Adrenal gland (tissue), 12 donors: Measurements from ENCODE around the gene AGBL4. TPM values are rescaled to one million over a fixed set of nuclear protein-coding genes. Genes with fewer than 3 reads are reported as not detected.
"Not testable (repeated sequence)": the region's sequence is repeated elsewhere in the genome, so short reads cannot be mapped to it uniquely, and the experiment has no call there.

Experiments
- DNase-seq, 7 donors: peaks; one replicate each; pipeline ENCODE4 v3.0.0-alpha.2; 2019 to 2020
- H3K27ac ChIP-seq, 5 donors: fragments of 200-600 bp; sonication (generic) in 4 of 5; 1 replicate in 3 of 5; 2 replicates in 2 of 5; pipeline versions ENCODE4 v1.5.1 to v1.8.0; 2016 to 2020; ENCODE audit warnings: mild to moderate bottlenecking in 1 of 5
- H3K27me3 ChIP-seq: fragments of 200-600 bp; 2 replicates; pipeline ENCODE4 v1.8.0; 2021
- H3K36me3 ChIP-seq, 2 donors: fragments of 200-600 bp; replicated peaks in 1 of 2; 1 replicate in 1 of 2; 2 replicates in 1 of 2; pipeline versions ENCODE4 v1.5.1 to v1.8.0; 2018 to 2022
- H3K4me1 ChIP-seq, 2 donors: fragments of 200-600 bp; replicated peaks in 1 of 2; 1 replicate in 1 of 2; 2 replicates in 1 of 2; pipeline versions ENCODE4 v1.5.1 to v1.8.0; 2018 to 2021
- H3K4me3 ChIP-seq, 4 donors: fragments of 200-600 bp; sonication (generic) in 3 of 4; one replicate each; pipeline ENCODE4 v1.5.1; 2016 to 2018
- H3K9me3 ChIP-seq, 3 donors: fragments of 200-600 bp; sonication (generic) in 1 of 3; replicated peaks in 1 of 3; 1 replicate in 2 of 3; 2 replicates in 1 of 3; pipeline versions ENCODE4 v1.5.1 to v1.8.0; 2016 to 2021
- CTCF ChIP-seq, 6 experiments: fragments of 450-650 bp in 4 of 6; fragments of 200-600 bp in 2 of 6; sonication (generic) in 1 of 6; IDR thresholded peaks; 1 replicate in 5 of 6; 2 replicates in 1 of 6; pipeline versions ENCODE4 v1.5.1 to v1.8.0; 2016 to 2021; ENCODE audit warnings: antibody characterized with exemption in 6 of 6, mild to moderate bottlenecking in 2 of 6, moderate library complexity in 1 of 6
- POLR2A ChIP-seq, 2 donors: fragments of 450-650 bp; IDR thresholded peaks; one replicate each; pipeline ENCODE4 v1.6.1; 2017; ENCODE audit warnings: antibody characterized with exemption in 2 of 2, mild to moderate bottlenecking in 2 of 2, moderate library complexity in 1 of 2
- WGBS, 4 donors: extraction: QIAGEN DNeasy Blood & Tissue Kit in 2 of 4; methylation state at CpG; one replicate each; pipeline versions ENCODE4 v1.1.5 to v1.1.7; 2013 to 2017; 5-methylcytosine and 5-hydroxymethylcytosine counted together
- intact Hi-C, 2 donors: fragments of 100-400 bp; cut with DNase I; formaldehyde crosslinking; loops; one replicate each; pipeline versions ENCODE4 v1.14.1 to v1.15.0; 2022 to 2023
- polyA plus RNA-seq, 3 donors: library from polyadenylated mRNA; stranded (reverse); fragments of 200-250 nt in 2 of 3; fragments of 350-450 nt in 1 of 3; fragmentation: Illumina TruSeq in 1 of 3; extraction: RNeasy Lipid Tissue Mini Kit (QIAGEN cat#74804) in 1 of 3; gene quantifications; one replicate each; pipeline ENCODE4 v1.2.3, GENCODE V29; 2013 to 2014
- total RNA-seq, 9 donors: library from RNA; depleted of rRNA in 4 of 9; stranded (reverse); fragments of >200 nt in 4 of 9; fragments of 120-200 nt in 1 of 9; fragmentation: NEBNext Ultra II Directional in 1 of 9; extraction: Animal tissue kit (Norgen Biotek cat#: 25700) in 1 of 9; gene quantifications; one replicate each; pipeline versions ENCODE4 v1.1.0 to v1.2.4, GENCODE V29; 2013 to 2023
- donor health status: healthy with polysubstance abuse.
- donor health status: Bipolar disorder and iron deficiency.
- donor health status: DM: yes; HTN: yes; CAD: no.
- donor health status: DM: no; HTN: no; CAD: no.
- donor health status: DM: no; HTN: no; CAD: no.
- donor health status: DM: yes; HTN: yes; CAD: no.

AGBL4 gene
- total and polyA plus RNA-seq, 12 donors, result 0.10 to 1.9 (median 0.80) TPM; not detected in 2

- no peak for DNase-seq
- intact Hi-C loops, result no loop called here
Measured at GRCh38 chr1:49854741-49855140, 169.0 kb downstream of the AGBL4 start.

DNA sequence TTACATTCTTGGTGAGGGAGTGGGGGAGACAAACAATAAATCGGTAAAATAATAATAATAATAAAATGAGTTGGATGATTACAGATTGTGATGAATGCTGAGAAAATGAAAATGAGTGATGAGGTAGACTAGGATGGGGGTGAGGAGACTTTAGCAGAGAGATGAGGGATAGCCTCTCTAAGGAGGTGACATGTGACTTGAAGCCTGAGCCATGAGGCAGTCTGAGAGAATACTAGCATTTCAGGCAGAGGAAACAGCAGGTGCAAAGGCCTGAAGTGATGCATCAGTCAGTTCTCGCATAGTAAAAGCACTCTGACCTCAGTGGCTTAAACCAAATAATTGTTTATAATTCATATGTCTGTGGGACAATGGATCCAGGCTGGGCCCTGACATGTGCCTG, 181.2 kb downstream of the AGBL4 start:
- H3K4me1 ChIP-seq, result no peaks in the 10 kb centered on the region
- TF ChIP-seq CTCF (IDR thresholded peaks at IDR 0.05) (no peak), POLR2A (IDR thresholded peaks at IDR 0.05) (no peak)
- no peaks in the 10 kb centered on the region for H3K36me3 ChIP-seq
- no peaks in the 10 kb centered on the region for H3K9me3 ChIP-seq
- H3K27me3 ChIP-seq, result no peaks in the 10 kb centered on the region
- intact Hi-C loops, result no loop called here
- DNase-seq, result no peak
- H3K4me3 ChIP-seq, result no peak overlapping the region
- 77 to 82% (median 78%) methylated on average over 2 of the region's 2 CpGs for WGBS, 4 donors
- no peak overlapping the region for H3K27ac ChIP-seq

More at GRCh38 chr1:49854741-49855140, 169.0 kb downstream of the AGBL4 start:
- Histone ChIP-seq H3K4me3 (no peak overlapping the region), H3K4me1 (no peaks in the 10 kb centered on the region), H3K36me3 (no peaks in the 10 kb centered on the region), H3K27me3 (no peaks in the 10 kb centered on the region), H3K27ac (no peak overlapping the region), H3K9me3 (no peaks in the 10 kb centered on the region)
- TF ChIP-seq POLR2A (IDR thresholded peaks at IDR 0.05) (no peak), CTCF (IDR thresholded peaks at IDR 0.05) (no peak)

GRCh38 chr1:49841767-49842166, 182.0 kb downstream of the AGBL4 start:
- 82 to 92% (median 87%) methylated on average over 13 of the region's 13 CpGs for WGBS, 4 donors
- TF ChIP-seq POLR2A (IDR thresholded peaks at IDR 0.05), result no peak
- intact Hi-C loops, result no loop called here
- Histone ChIP-seq H3K4me3 (no peak overlapping the region), H3K36me3 (no peaks in the 10 kb centered on the region), H3K27ac (no peak overlapping the region), H3K4me1 (no peaks in the 10 kb centered on the region), H3K9me3 (no peaks in the 10 kb centered on the region), H3K27me3 (no peaks in the 10 kb centered on the region)
- no peak for DNase-seq

GRCh38 chr1:49824261-49824660, 199.5 kb downstream of the AGBL4 start:
- Histone ChIP-seq H3K4me3 (no peak overlapping the region), H3K27me3 (no peaks in the 10 kb centered on the region), H3K9me3 (no peaks in the 10 kb centered on the region), H3K4me1 (no peaks in the 10 kb centered on the region), H3K27ac (no peak overlapping the region), H3K36me3 (no peaks in the 10 kb centered on the region)
- intact Hi-C loops, result no loop called here
- 12 to 32% (median 20%) methylated on average over 1 of the region's 1 CpG for WGBS, 4 donors
- TF ChIP-seq POLR2A (IDR thresholded peaks at IDR 0.05) (no peak), CTCF (IDR thresholded peaks at IDR 0.05) (no peak)
- DNase-seq, result no peak

GRCh38 chr1:49817681-49818080, 206.1 kb downstream of the AGBL4 start:
- H3K9me3 ChIP-seq, result no peaks in the 10 kb centered on the region
- no peaks in the 10 kb centered on the region for H3K36me3 ChIP-seq
- intact Hi-C loops, result no loop called here
- 36 to 61% (median 51%) methylated on average over 2 of the region's 2 CpGs for WGBS, 4 donors
- DNase-seq, result no peak
- no peaks in the 10 kb centered on the region for H3K4me1 ChIP-seq
- TF ChIP-seq POLR2A (IDR thresholded peaks at IDR 0.05) (no peak), CTCF (IDR thresholded peaks at IDR 0.05) (no peak)
- H3K4me3 ChIP-seq, result no peak overlapping the region
- no peak overlapping the region for H3K27ac ChIP-seq
- H3K27me3 ChIP-seq, result peaks cover 3% of the 10 kb centered on the region

DNA sequence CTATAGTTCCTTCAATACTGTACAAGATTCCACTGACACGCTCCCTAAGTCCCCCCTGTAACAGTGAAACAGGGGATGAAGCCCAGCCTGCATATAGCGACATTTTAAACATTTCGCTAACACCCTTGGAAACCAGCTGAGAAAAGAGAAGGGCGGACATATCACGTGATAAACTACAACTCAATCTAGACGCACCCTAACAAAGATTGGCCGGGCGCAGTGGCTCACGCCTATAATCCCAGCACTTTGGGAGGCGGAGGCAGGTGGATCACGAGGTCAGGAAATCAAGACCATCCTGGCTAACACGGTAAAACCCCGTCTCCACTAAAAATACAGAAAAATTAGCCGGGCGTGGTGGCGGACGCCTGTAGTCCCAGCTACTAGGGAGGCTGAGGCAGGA, 236.7 kb downstream of the AGBL4 start:
- H3K27ac ChIP-seq, H3K36me3 ChIP-seq, H3K4me1 ChIP-seq, DNase-seq, intact Hi-C loops, H3K4me3 ChIP-seq, H3K27me3 ChIP-seq, H3K9me3 ChIP-seq: not testable (repeated sequence)
- 86 to 92% (median 89%) methylated on average over 14 to 17 of the region's 17 CpGs for WGBS, 4 donors
